Inflammatory macrophage (primary cell): ENCODE results near the gene SH3PXD2B.
"Not testable (repeated sequence)": the region's sequence is repeated elsewhere in the genome, so short reads cannot be mapped to it uniquely, and the experiment has no call there.

Experiments
- DNase-seq, 2 donors: peaks; one replicate each; pipeline ENCODE4 v3.0.0-alpha.2; 2020 to 2022

Gene SH3PXD2B

DNA sequence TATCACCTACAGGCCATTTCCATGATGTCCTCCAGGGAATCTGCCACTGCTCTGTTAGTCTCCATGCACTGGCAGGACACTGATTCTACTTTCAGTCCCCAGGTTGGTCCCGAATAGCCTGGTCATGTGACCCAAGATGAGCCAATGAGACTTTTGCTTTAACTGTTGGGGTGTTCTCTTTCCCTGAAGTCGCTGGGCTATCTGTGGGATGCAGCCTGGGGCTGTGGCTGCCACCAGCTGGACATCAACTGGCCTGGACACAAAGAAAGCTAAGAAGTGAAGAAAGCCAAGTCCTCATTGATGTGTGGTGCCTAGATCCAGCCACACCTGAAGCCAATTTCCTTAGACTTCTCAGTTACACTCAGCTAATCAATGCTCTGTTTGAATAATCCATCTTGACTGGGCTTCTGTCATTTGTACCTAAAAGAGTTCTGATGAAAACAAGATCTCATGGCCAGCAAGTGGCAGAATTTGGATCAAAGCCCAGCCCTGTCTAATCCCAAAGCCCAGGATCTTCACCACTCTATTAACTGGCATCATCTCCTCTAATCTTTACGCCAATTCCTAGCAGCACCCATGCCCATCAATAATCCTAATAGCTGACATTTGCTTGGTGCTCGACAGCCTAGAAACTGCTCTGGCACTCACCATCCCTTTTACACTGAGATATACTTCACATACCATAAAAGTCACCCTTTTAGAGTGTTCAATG is 37.0 kb downstream of the SH3PXD2B start:
- DNase-seq = no peak

- no peak for DNase-seq
Observed at GRCh38 chr5:172415362-172416275, 38.7 kb downstream of the SH3PXD2B start.

GRCh38 chr5:172414531-172415361 is 39.6 kb downstream of the SH3PXD2B start:
- peak in 1 of 2 donors; percentile 23 for DNase-seq

GRCh38 chr5:172413601-172414171 is 40.6 kb downstream of the SH3PXD2B start:
- DNase-seq = no peak

GRCh38 chr5:172412724-172413286 is 41.5 kb downstream of the SH3PXD2B start:
- peak; percentile 89 to 91 for DNase-seq

DNA sequence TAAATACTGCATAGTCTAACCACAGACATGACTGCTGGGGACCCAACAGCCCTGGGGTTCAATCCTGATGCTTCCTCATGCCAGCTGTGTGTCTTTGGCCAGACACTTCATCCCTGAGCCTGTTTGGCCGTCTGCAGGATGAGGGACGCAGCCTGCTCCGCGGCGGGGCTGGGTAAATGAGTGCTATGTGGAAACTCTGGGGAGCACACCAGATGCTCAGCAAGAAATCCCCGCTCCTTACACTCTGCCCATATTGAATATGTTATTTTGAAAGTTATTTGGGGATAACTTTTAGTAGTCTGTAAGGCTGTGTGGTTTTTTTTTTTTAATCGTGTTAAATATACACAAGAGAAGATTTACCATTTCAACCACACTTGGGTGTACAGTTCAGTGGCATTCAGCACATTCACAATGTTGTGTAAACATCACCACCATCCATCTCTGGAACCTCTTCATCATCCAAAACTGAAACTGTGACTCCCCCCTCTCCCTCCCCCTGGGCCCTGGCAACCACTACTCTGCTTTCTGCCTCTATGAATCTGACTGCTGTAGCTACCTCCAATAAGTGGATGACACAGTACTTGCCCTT is 42.7 kb downstream of the SH3PXD2B start:
- DNase-seq = no peak

GRCh38 chr5:172410662-172411483 is 43.5 kb downstream of the SH3PXD2B start:
- DNase-seq = peak; percentile 28 to 39

GRCh38 chr5:172410160-172410559 is 44.2 kb downstream of the SH3PXD2B start:
- DNase-seq = peak; percentile 87 to 94

- not testable (repeated sequence) for DNase-seq
Observed at GRCh38 chr5:172409477-172409876, 44.8 kb downstream of the SH3PXD2B start.

- DNase-seq = no peak
Observed at GRCh38 chr5:172407822-172408221, 46.5 kb downstream of the SH3PXD2B start.

DNA sequence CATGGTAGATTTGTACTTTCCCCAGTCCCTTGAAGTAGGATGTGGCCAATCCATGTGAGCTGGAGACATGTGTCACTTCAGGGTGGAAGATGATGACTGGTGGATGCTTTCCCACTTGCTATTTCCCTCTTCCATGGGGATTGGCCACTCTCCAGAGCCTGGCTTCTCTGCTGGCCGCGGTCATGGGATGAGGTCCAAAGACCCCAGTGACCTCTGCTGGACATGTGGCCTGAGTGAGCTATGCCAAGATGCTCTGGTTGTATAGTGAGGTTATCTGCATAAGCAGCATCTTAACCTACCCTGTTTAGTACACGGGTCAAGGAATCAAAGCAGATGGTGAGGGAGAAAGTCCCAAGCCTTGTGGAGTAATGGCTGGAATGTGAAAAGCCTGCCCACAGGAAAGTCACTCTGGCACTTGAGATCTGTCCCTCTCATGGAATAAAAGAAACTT is 47.1 kb downstream of the SH3PXD2B start:
- DNase-seq = no peak

DNA sequence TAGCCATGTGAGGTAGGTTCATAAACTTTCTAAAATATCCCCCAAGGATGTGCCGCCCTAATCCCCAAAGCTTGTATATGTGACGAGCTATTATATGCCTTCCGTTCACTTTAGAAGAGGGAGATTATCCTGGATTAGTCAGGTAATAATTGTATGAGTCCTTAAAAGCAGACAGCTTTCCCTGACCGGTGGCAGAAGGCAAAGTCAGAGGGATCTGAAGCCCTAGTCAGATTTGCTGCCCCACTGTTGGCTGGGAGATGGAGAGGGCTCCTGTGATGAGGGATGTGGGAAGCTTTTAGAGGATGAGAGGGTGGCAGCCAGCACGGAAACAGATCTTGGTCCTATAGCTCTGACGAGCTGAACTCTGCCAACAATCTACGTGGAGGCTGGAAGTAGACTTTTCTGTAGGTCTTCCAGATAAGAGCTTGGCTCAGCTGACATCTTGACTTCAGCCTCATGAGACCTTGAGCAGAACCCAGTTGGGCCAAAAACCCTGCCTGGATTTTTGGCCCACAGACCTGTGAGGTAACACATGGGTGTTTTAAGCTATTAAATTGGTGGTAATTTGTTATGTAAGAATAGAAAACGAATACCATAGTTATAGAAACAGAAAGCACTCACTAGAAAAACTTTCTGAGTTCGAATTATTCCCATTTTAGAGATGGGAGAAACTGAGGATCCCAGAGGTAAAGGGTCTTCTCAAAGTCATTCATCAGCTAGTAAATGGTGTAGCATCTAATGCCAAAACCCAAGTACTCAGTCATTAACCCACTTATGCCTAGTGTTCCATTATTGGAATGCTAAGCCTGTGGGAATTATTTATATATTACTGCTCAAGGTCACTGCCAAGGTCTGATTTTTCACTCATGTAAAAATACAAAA is 48.9 kb downstream of the SH3PXD2B start:
- no peak for DNase-seq

GRCh38 chr5:172404746-172405145 is 49.6 kb downstream of the SH3PXD2B start:
- no peak for DNase-seq

- no peak for DNase-seq
Observed at GRCh38 chr5:172403817-172404216, 50.5 kb downstream of the SH3PXD2B start.

GRCh38 chr5:172403189-172403796 is 51.0 kb downstream of the SH3PXD2B start:
- no peak for DNase-seq

DNA sequence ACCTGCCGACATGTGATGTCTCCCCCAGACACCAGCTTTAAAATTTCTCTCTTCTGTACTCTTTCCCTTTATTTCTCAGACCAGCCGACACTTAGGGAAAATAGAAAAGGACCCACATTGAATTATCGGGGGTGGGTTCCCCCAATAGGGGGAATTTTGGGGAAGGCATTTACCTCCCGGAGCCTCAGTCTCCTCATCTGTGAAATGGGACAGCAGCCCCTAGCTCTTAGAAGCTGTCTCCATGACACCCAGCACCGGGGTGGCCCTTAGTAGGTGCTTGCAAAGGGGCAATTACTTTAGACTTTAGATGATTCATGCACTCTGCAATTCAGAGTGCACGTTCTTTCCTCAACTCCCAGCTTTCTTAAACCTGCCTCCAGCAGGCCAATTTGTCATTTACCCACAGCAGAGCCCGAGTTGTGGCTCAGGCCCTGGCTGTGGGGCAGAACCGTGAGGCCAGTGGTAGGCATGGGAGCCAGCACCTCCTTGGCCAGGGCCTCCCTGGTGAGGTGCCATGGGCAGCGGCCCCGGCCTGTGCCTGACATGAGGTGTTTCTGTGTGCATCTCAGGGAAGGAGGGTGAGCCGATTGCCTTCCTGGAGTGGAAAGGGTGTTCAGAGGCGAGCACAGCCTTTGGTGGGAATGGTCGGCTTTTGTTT is 51.7 kb downstream of the SH3PXD2B start:
- no peak for DNase-seq

GRCh38 chr5:172402031-172402430 is 52.3 kb downstream of the SH3PXD2B start:
- DNase-seq = not testable (repeated sequence)

GRCh38 chr5:172399826-172400225 is 54.5 kb downstream of the SH3PXD2B start:
- DNase-seq = no peak

GRCh38 chr5:172399336-172399735 is 55.0 kb downstream of the SH3PXD2B start:
- no peak for DNase-seq
